H1 (cell line): ENCODE measurements around the gene ATXN2L. TPM values are rescaled to one million over a fixed set of nuclear protein-coding genes. Genes with fewer than 3 reads are reported as not detected.

ENCODE experiments used
- CTCF ChIA-PET: fragments of 300-600 bp; sonication (Branson Sonifier 250); formaldehyde crosslinking; loops from one replicate; lab custom pipeline; 2021; ENCODE audit not compliant: partially characterized antibody; lab: Charles Lee
- POLR2A ChIA-PET: fragments of 300-600 bp; sonication (Branson Sonifier 250); formaldehyde crosslinking; loops from one replicate; lab custom pipeline; 2021; ENCODE audit warnings: inconsistent platforms; ENCODE audit not compliant: partially characterized antibody; lab: Charles Lee
- DNase-seq, 2 experiments: peaks; one replicate each; pipeline versions ENCODE4 v3.0.0 to v3.0.0-alpha.2; 2010 to 2022; ENCODE audit warnings: low spot score in 2 of 2, low read depth in 1 of 2, mixed read lengths in 1 of 2
- FAIRE-seq: peaks from 2 replicates; lab custom pipeline; 2011; peaks lifted over from hg19 to GRCh38; lab: Jason Lieb, UNC
- H2AFZ ChIP-seq: 2 replicates; pipeline ENCODE4 v1.8.1; 2012; ENCODE audit warnings: low read length, inconsistent platforms
- H2AK5ac ChIP-seq: 2 replicates; pipeline ENCODE4 v1.6.1; 2013; ENCODE audit warnings: low read depth, low read length
- H2BK120ac ChIP-seq: replicated peaks from 2 replicates; pipeline ENCODE3; 2013; ENCODE audit warnings: low read depth, low read length, inconsistent platforms
- H2BK12ac ChIP-seq: 2 replicates; pipeline ENCODE4 v1.6.1; 2013; ENCODE audit warnings: low read depth, low read length
- H2BK15ac ChIP-seq: 2 replicates; pipeline ENCODE4 v1.6.1; 2013; ENCODE audit warnings: low read length
- H2BK20ac ChIP-seq: 2 replicates; pipeline ENCODE4 v1.6.1; 2013; ENCODE audit warnings: low read length
- H2BK5ac ChIP-seq: 2 replicates; pipeline ENCODE4 v1.6.1; 2013; ENCODE audit warnings: low read depth, low read length
- H3K14ac ChIP-seq: 2 replicates; pipeline ENCODE4 v1.6.1; 2013; ENCODE audit warnings: inconsistent platforms; ENCODE audit not compliant: insufficient read length
- H3K18ac ChIP-seq: 2 replicates; pipeline ENCODE4 v1.6.1; 2013; ENCODE audit warnings: low read length; ENCODE audit errors: extremely low read depth
- H3K23ac ChIP-seq: 2 replicates; pipeline ENCODE4 v1.6.1; 2013; ENCODE audit warnings: inconsistent platforms; ENCODE audit not compliant: insufficient read length
- H3K23me2 ChIP-seq: 2 replicates; pipeline ENCODE4 v1.6.1; 2013; ENCODE audit warnings: low read depth, low read length
- H3K27ac ChIP-seq: 2 replicates; pipeline ENCODE4 v1.6.1; 2011; ENCODE audit warnings: low read depth, low read length, inconsistent platforms
- H3K27me3 ChIP-seq, 4 experiments: replicated peaks in 1 of 4; 1 replicate in 1 of 4; 2 replicates in 3 of 4; pipeline versions ENCODE4 v1.6.1 to v1.8.1; 2011 to 2013; ENCODE audit warnings: low read length in 3 of 4, mild to moderate bottlenecking in 3 of 4, inconsistent platforms in 2 of 4, mixed read lengths in 2 of 4, moderate library complexity in 1 of 4; ENCODE audit not compliant: control insufficient read depth in 3 of 4, insufficient read depth in 3 of 4; ENCODE audit errors: extremely low read depth in 1 of 4
- H3K36me3 ChIP-seq, 4 experiments: 2 replicates each; pipeline versions ENCODE4 v1.6.1 to v1.8.1; 2011 to 2013; ENCODE audit warnings: mild to moderate bottlenecking in 4 of 4, low read length in 3 of 4, moderate library complexity in 2 of 4, control low read depth in 1 of 4, inconsistent platforms in 1 of 4; ENCODE audit not compliant: insufficient read depth in 4 of 4, control insufficient read depth in 2 of 4
- H3K4ac ChIP-seq: replicated peaks from 2 replicates; pipeline ENCODE3; 2013; ENCODE audit warnings: low read length, low read depth, mixed read lengths, inconsistent platforms; ENCODE audit not compliant: insufficient read length
- H3K4me1 ChIP-seq, 4 experiments: replicated peaks in 1 of 4; 1 replicate in 1 of 4; 2 replicates in 3 of 4; pipeline versions ENCODE4 v1.6.1 to v1.8.1; 2011 to 2013; ENCODE audit warnings: low read length in 3 of 4, inconsistent platforms in 2 of 4, mixed read lengths in 1 of 4; ENCODE audit not compliant: insufficient read depth in 4 of 4, control insufficient read depth in 3 of 4
- H3K4me2 ChIP-seq, 2 experiments: 2 replicates each; pipeline versions ENCODE4 v1.6.1 to v1.8.1; 2011 to 2013; ENCODE audit warnings: low read depth in 2 of 2, low read length in 2 of 2, control low read depth in 1 of 2, inconsistent platforms in 1 of 2, mild to moderate bottlenecking in 1 of 2; ENCODE audit not compliant: insufficient read depth in 1 of 2
- H3K4me3 ChIP-seq, 4 experiments: fragments of 200-600, 300-600 bp in 1 of 4; sonication (generic), shearing (Covaris generic), sonication (Bioruptor Twin) in 1 of 4; 2 replicates each; pipeline versions ENCODE4 v1.5.1 to v1.8.1; 2011 to 2016; ENCODE audit warnings: low read length in 4 of 4, low read depth in 3 of 4, control low read depth in 2 of 4, inconsistent platforms in 2 of 4, mild to moderate bottlenecking in 2 of 4, mixed read lengths in 1 of 4, moderate library complexity in 1 of 4; ENCODE audit not compliant: insufficient read depth in 2 of 4; ENCODE audit errors: extremely low read depth in 1 of 4
- H3K56ac ChIP-seq: replicated peaks from 2 replicates; pipeline ENCODE3; 2013; ENCODE audit warnings: low read depth, mild to moderate bottlenecking, mixed read lengths, low read length, inconsistent platforms; ENCODE audit not compliant: insufficient read length
- H3K79me1 ChIP-seq: 2 replicates; pipeline ENCODE4 v1.6.1; 2013; ENCODE audit warnings: low read depth, low read length, control low read depth
- H3K79me2 ChIP-seq, 2 experiments: 2 replicates each; pipeline versions ENCODE4 v1.6.1 to v1.8.1; 2012 to 2013; ENCODE audit warnings: low read length in 2 of 2, mild to moderate bottlenecking in 2 of 2, inconsistent platforms in 1 of 2; ENCODE audit not compliant: insufficient read depth in 2 of 2, control insufficient read depth in 1 of 2
- H3K9ac ChIP-seq, 4 experiments: replicated peaks in 1 of 4; 1 replicate in 1 of 4; 2 replicates in 3 of 4; pipeline versions ENCODE4 v1.6.1 to v1.8.1; 2011 to 2013; ENCODE audit warnings: low read depth in 3 of 4, low read length in 3 of 4, control low read depth in 2 of 4, mild to moderate bottlenecking in 2 of 4, moderate library complexity in 2 of 4, inconsistent platforms in 1 of 4; ENCODE audit errors: extremely low read depth in 1 of 4
- H3K9me3 ChIP-seq, 2 experiments: 2 replicates each; pipeline versions ENCODE4 v1.6.1 to v1.8.1; 2012 to 2013; ENCODE audit warnings: mild to moderate bottlenecking in 2 of 2, moderate library complexity in 2 of 2, control low read depth in 1 of 2, inconsistent platforms in 1 of 2, low read depth in 1 of 2, low read length in 1 of 2, mixed read lengths in 1 of 2; ENCODE audit not compliant: insufficient read depth in 2 of 2
- H4K20me1 ChIP-seq, 2 experiments: replicated peaks in 1 of 2; 2 replicates each; pipeline versions ENCODE3 to v1.8.1; 2011 to 2013; ENCODE audit warnings: inconsistent platforms in 2 of 2, low read length in 2 of 2, mild to moderate bottlenecking in 1 of 2; ENCODE audit not compliant: insufficient read depth in 2 of 2, control insufficient read depth in 1 of 2
- H4K5ac ChIP-seq: 2 replicates; pipeline ENCODE4 v1.6.1; 2013; ENCODE audit warnings: low read length, low read depth, mixed read lengths, inconsistent platforms; ENCODE audit not compliant: insufficient read length
- H4K8ac ChIP-seq: 2 replicates; pipeline ENCODE4 v1.8.0; 2013; ENCODE audit warnings: mild to moderate bottlenecking, moderate library complexity, low read length, inconsistent platforms; ENCODE audit not compliant: insufficient read depth; ENCODE audit errors: extremely low read depth
- H4K91ac ChIP-seq: replicated peaks from 2 replicates; pipeline ENCODE3; 2013; ENCODE audit warnings: low read length, mixed read lengths, inconsistent platforms; ENCODE audit not compliant: insufficient read length
- CBX5 ChIP-seq: fragments of 300-800, 300-1000 bp; sonication (generic); IDR thresholded peaks from 2 replicates; pipeline ENCODE4 v1.7.1; 2016; ENCODE audit warnings: antibody characterized with exemption, low read length, low read depth
- GABPA ChIP-seq: IDR thresholded peaks from 2 replicates; pipeline ENCODE4 v1.6.1; 2011; ENCODE audit warnings: mild to moderate bottlenecking, low read length, moderate library complexity, borderline replicate concordance; ENCODE audit not compliant: insufficient read depth
- POLR2A ChIP-seq, 2 experiments: IDR thresholded peaks; 1 replicate in 1 of 2; 2 replicates in 1 of 2; pipeline ENCODE4 v1.6.1; 2011; ENCODE audit warnings: low read depth in 2 of 2, low read length in 2 of 2, mild to moderate bottlenecking in 2 of 2; ENCODE audit errors: control extremely low read depth in 1 of 2
- POLR2AphosphoS5 ChIP-seq: IDR thresholded peaks from 2 replicates; pipeline ENCODE4 v1.6.1; 2011; ENCODE audit warnings: low read depth, low read length
- RAD21 ChIP-seq, 2 experiments: IDR thresholded peaks in 1 of 2; conservative IDR thresholded peaks in 1 of 2; 2 replicates each; pipeline ENCODE4 v1.6.1; 2011; ENCODE audit warnings: low read depth in 2 of 2, low read length in 2 of 2, improper control_type of control experiment in 1 of 2, inconsistent platforms in 1 of 2, mild to moderate bottlenecking in 1 of 2, moderate library complexity in 1 of 2
- WGBS, 2 experiments: shearing (Covaris generic) in 1 of 2; methylation state at CpG; one replicate each; pipeline versions ENCODE4 v1.1.6 to v1.1.7; 2013 to 2015; ENCODE audit warnings: low lambda C conversion rate in 2 of 2, mixed read lengths in 2 of 2, inconsistent platforms in 1 of 2, low coverage in 1 of 2, missing lambda C conversion rate in 1 of 2; ENCODE audit not compliant: insufficient replicate concordance in 2 of 2, insufficient coverage in 1 of 2, insufficient read length in 1 of 2; ENCODE audit errors: extremely low coverage in 1 of 2, missing lambda C conversion rate in 1 of 2; 5-methylcytosine and 5-hydroxymethylcytosine counted together
- polyA plus RNA-seq, 7 experiments: library from polyadenylated mRNA; depleted of rRNA in 3 of 7; stranded (reverse) in 5 of 7; unstranded in 2 of 7; fragments of >200 nt in 5 of 7; fragments of 200-250 nt in 2 of 7; gene quantifications; 1 replicate in 5 of 7; 2 replicates in 1 of 7; 4 replicates in 1 of 7; pipeline versions ENCODE4 v1.2.1 to v1.2.3, GENCODE V29; 2011 to 2013; ENCODE audit warnings: missing spikeins in 2 of 7, mixed read lengths in 2 of 7
- total RNA-seq: library from RNA; stranded (reverse); fragmentation: NEBNext Ultra II Directional; extraction: Animal tissue kit (Norgen Biotek cat#: 25700); gene quantifications from 2 replicates; pipeline ENCODE4 v1.2.1, GENCODE V29; 2021

The ATXN2L gene
- total and polyA plus RNA-seq, 2 of the 8 experiments (the other 6 are each of a cell fraction or from before 2014, with no cell fraction given) = 79.1 to 227 TPM

- Histone ChIP-seq H2AK5ac (no peak overlapping the region), H3K18ac (no peak overlapping the region), H3K23me2 (no peaks in the 10 kb centered on the region; the same call in 1 of the 2 replicates), H3K79me1 (0 out of 2 replicates have a peak, but pooled peaks cover 2% of the 10 kb centered on the region), H3K23ac (no peak overlapping the region), H3K4me3 (no peak overlapping the region), H3K9me3 (no peaks in the 10 kb centered on the region), H3K4me2 (no peak overlapping the region), H3K4me1 (no peaks in the 10 kb centered on the region), H4K8ac (no peak overlapping the region; the same call in 1 of the 2 replicates), H3K56ac (no peak overlapping the region), H4K5ac (no peak overlapping the region), H3K14ac (no peak overlapping the region), H2BK15ac (no peak overlapping the region), H3K79me2 (no peaks in the 10 kb centered on the region), H3K27ac (no peak overlapping the region), H2BK12ac (no peak overlapping the region), H3K27me3 (no peaks in the 10 kb centered on the region), H3K4ac (no peak overlapping the region), H2AFZ (no peak overlapping the region), H3K9ac (no peak overlapping the region), H3K36me3 (peaks cover 42 to 74% (median 59%) of the 10 kb centered on the region in 4 experiments), H2BK20ac (no peak overlapping the region), H2BK5ac (no peak overlapping the region), H2BK120ac (no peak overlapping the region), H4K20me1 (peaks cover 2 to 24% of the 10 kb centered on the region in 2 experiments), H4K91ac (no peak overlapping the region)
- WGBS, 2 experiments = 92% methylated on average over 16 of the region's 25 CpGs; no CpG with 5 or more reads in 1 of the 2 experiments
- FAIRE-seq (no peak), DNase-seq (no peak)
- CTCF ChIA-PET = interaction anchor here (1.3 to 4.5 kb wide), 3 partner anchors 10 to 109 kb away, joined by 3 to 26 read pairs (median 3); partner anchors contain the start of gene TUFM
- POLR2A ChIA-PET = interaction anchor here (0.6 to 23.4 kb wide), 7 partner anchors 4 to 131 kb away, joined by 3 to 756 read pairs (median 17); partner anchors contain the start of genes ATP2A1, ATXN2L, SH2B1 and TUFM
- TF ChIP-seq RAD21 (IDR thresholded peaks at IDR 0.05 in 1 of 2, conservative IDR thresholded peaks at IDR 0.05 in 1 of 2; ENCODE audit: low read depth in 2 of 2, low read length in 2 of 2) = no peak
- no peak for TF ChIP-seq GABPA
- peak; percentile 17; the same call in 1 of the 2 replicates for TF ChIP-seq POLR2AphosphoS5
- no peak for TF ChIP-seq CBX5
- TF ChIP-seq POLR2A (IDR thresholded peaks at IDR 0.05; ENCODE audit: control extremely low read depth in 1 of 2, low read depth in 2 of 2, low read length in 2 of 2) = peak in 1 of 2 experiments; percentile 39; a peak in 1 of 3 replicates
Measured at GRCh38 chr16:28835864-28836760, 13.3 kb downstream of the ATXN2L start.
